ENCODE results near the gene PTOV1. TPM values are rescaled to one million over a fixed set of nuclear protein-coding genes. Genes with fewer than 3 reads are reported as not detected.
A peak's percentile ranks its signal among the peaks of the same experiment; 100 is the strongest.

Gene PTOV1
- total RNA-seq, 1 experiment from 2014 or later = 67.8 TPM

DNA sequence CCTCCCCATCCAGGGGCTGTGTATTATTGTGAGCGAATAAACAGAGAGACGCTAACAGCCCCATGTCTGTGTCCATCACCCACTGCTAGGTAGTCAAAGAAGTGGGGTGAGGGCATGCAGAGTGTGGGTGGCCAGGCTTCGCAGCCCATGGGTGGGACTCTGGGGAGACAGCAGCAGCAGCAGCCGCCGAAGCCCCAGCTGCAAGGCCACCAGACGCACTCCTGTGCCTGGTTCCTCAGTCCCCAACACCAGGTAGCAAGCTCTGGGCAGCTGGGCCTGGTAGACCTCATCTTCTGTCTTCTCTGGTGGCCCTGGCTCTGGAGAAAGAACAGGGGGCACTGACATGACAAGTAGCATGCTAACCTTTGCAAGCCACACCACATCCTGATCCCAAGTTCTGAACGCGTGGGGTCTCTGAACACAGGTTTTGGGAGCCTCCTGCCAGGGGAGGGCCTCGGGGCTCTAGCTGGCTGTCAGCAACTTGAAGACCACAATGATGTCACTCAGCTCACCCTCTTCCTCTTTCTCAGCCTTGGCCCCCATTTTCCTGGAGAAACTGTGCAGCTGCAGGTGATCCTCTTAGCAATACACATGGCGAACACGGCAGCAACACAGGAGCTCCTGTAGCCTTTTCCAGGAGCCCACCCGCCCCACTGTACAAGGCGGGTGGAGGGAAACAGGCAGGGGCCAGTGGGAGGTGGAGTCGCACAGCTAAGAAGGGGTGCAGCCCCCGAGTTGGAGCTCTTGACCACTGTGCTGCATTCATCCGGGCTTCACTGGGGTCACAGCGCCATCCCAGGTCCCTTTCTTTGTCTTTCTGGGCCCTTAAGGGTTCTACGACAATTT is 43.7 kb upstream of the PTOV1 start:
- Histone ChIP-seq H3K79me2 (ENCODE audit: low read length) (no peaks in the 10 kb centered on the region), H3K27ac (ENCODE audit: low read length) (no peak overlapping the region), H3K9me2 (replicated peaks; ENCODE audit: insufficient read depth, low read length) (no peaks in the 10 kb centered on the region), H2AFZ (ENCODE audit: low read length) (no peak overlapping the region), H3K4me2 (ENCODE audit: low read depth, low read length, poor library complexity, severe bottlenecking) (no peak overlapping the region), H3K4me3 (ENCODE audit: low read length) (no peak overlapping the region), H3K9ac (ENCODE audit: low read length) (no peak overlapping the region), H4K20me1 (ENCODE audit: insufficient read depth, low read depth, low read length) (no peaks in the 10 kb centered on the region), H3K4me1 (ENCODE audit: low read length) (peaks cover 19% of the 10 kb centered on the region), H3K27me3 (ENCODE audit: low read length) (no peaks in the 10 kb centered on the region), H3K36me3 (ENCODE audit: insufficient read depth, low read length) (0 out of 2 replicates have a peak, but pooled peaks cover 15% of the 10 kb centered on the region), H3K9me3 (ENCODE audit: low read length) (no peaks in the 10 kb centered on the region)
- DNase-seq = peak; percentile 71

DNA sequence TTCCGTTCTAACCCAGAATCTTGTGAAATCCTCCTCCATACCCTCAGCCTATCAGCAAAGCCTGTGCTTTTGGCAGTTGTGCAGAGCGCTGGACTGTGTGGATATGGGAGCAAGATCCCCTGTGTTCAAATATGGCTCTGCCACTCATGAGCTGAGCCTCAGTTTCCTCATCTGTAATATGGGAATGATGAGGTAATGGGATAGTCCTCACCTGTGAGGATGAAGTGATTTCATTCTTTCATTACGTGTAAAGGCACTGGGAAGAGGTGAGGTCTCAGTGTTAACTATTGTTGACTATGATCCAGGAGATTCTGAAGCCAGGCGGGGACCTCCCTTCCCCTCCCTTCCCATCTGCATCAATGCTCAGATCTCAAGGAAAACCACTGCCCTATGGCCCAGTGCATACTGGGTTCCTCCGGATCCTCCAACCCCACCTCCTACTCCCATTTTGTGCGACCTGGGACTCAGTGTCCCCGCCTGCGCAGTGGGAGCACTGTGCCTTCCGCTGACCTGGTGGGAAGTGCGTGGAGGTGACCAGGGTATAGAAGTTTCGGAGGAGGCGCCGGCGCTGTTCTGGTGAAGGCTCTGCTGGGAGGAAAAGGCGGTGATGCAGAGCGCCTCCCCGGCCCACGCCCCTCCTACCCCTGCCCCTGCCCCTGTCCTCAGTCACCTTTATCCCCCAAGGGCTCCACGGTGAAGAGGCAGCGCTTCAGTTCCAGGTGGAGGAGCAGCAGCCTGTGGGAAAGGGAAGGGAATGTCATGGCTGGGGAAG is 42.9 kb upstream of the PTOV1 start:
- DNase-seq = no peak
- no peaks in the 10 kb centered on the region for H3K9me3 ChIP-seq (ENCODE audit: low read length)
- no peaks in the 10 kb centered on the region for H3K79me2 ChIP-seq (ENCODE audit: low read length)
- peak overlapping the region; percentile 89 for H3K4me2 ChIP-seq (ENCODE audit: low read depth, low read length, poor library complexity, severe bottlenecking)
- peaks cover 27% of the 10 kb centered on the region for H3K4me1 ChIP-seq (ENCODE audit: low read length)
- H3K4me3 ChIP-seq (ENCODE audit: low read length) = peak overlapping the region; percentile 76; the same call in 1 of the 2 replicates
- no peak overlapping the region for H2AFZ ChIP-seq (ENCODE audit: low read length)
- no peaks in the 10 kb centered on the region for H4K20me1 ChIP-seq (ENCODE audit: insufficient read depth, low read depth, low read length)
- no peak overlapping the region for H3K27ac ChIP-seq (ENCODE audit: low read length)
- 0 out of 2 replicates have a peak, but pooled peaks cover 11% of the 10 kb centered on the region for H3K36me3 ChIP-seq (ENCODE audit: insufficient read depth, low read length)
- H3K9ac ChIP-seq (ENCODE audit: low read length) = no peak overlapping the region
- H3K27me3 ChIP-seq (ENCODE audit: low read length) = no peaks in the 10 kb centered on the region
- H3K9me2 ChIP-seq (replicated peaks; ENCODE audit: insufficient read depth, low read length) = no peaks in the 10 kb centered on the region

- no peaks in the 10 kb centered on the region for H3K9me3 ChIP-seq (ENCODE audit: low read length)
- no peaks in the 10 kb centered on the region for H3K27me3 ChIP-seq (ENCODE audit: low read length)
- H3K9me2 ChIP-seq (replicated peaks; ENCODE audit: insufficient read depth, low read length) = no peaks in the 10 kb centered on the region
- H3K79me2 ChIP-seq (ENCODE audit: low read length) = no peaks in the 10 kb centered on the region
- H3K4me2 ChIP-seq (ENCODE audit: low read depth, low read length, poor library complexity, severe bottlenecking) = peak overlapping the region; percentile 89
- H2AFZ ChIP-seq (ENCODE audit: low read length) = peak overlapping the region; percentile 61; the same call in 1 of the 2 replicates
- 0 out of 2 replicates have a peak, but pooled peaks cover 5% of the 10 kb centered on the region for H3K36me3 ChIP-seq (ENCODE audit: insufficient read depth, low read length)
- peaks cover 28% of the 10 kb centered on the region for H3K4me1 ChIP-seq (ENCODE audit: low read length)
- peak; percentile 97 for DNase-seq
- H3K4me3 ChIP-seq (ENCODE audit: low read length) = peak overlapping the region; percentile 76
- H3K9ac ChIP-seq (ENCODE audit: low read length) = peak overlapping the region; percentile 67
- H4K20me1 ChIP-seq (ENCODE audit: insufficient read depth, low read depth, low read length) = no peaks in the 10 kb centered on the region
- no peak overlapping the region for H3K27ac ChIP-seq (ENCODE audit: low read length)
These were observed 42.2 kb upstream of the PTOV1 start for GRCh38 chr19:49808711-49809159.

GRCh38 chr19:49809160-49809940 is 41.6 kb upstream of the PTOV1 start:
- Histone ChIP-seq H3K27me3 (ENCODE audit: low read length) (no peaks in the 10 kb centered on the region), H4K20me1 (ENCODE audit: insufficient read depth, low read depth, low read length) (no peaks in the 10 kb centered on the region), H3K4me2 (ENCODE audit: low read depth, low read length, poor library complexity, severe bottlenecking) (peak overlapping the region; percentile 89), H3K4me3 (ENCODE audit: low read length) (peak overlapping the region; percentile 76), H3K79me2 (ENCODE audit: low read length) (no peaks in the 10 kb centered on the region), H3K27ac (ENCODE audit: low read length) (no peak overlapping the region), H3K36me3 (ENCODE audit: insufficient read depth, low read length) (0 out of 2 replicates have a peak, but pooled peaks cover 5% of the 10 kb centered on the region), H3K9me3 (ENCODE audit: low read length) (no peaks in the 10 kb centered on the region), H3K4me1 (ENCODE audit: low read length) (peaks cover 34% of the 10 kb centered on the region), H3K9ac (ENCODE audit: low read length) (peak overlapping the region; percentile 67), H2AFZ (ENCODE audit: low read length) (peak overlapping the region; percentile 61; the same call in 1 of the 2 replicates), H3K9me2 (replicated peaks; ENCODE audit: insufficient read depth, low read length) (no peaks in the 10 kb centered on the region)
- DNase-seq = peak; percentile 75

DNA sequence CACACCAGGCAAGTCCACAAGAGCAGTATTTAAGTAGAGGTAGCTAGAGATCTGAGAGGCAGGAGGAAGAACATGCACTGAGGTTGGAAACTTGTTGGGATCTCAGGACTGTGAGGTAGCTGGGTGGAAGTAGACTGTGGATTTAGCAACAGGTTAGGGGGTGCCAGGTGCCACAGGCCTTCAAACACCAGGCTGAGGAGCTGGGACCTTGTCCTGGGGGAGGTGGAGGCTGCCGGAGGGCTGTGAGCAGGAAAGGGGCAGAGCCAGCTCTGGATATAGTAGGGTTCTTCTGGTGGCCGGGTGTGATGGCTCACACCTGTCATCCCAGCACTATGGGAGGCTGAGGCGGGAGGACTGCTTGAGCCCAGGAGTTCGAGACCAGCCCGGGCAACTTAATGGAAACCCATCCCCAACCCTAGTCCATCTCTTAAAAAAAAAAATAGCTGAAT is 41.0 kb upstream of the PTOV1 start:
- Histone ChIP-seq H4K20me1 (ENCODE audit: insufficient read depth, low read depth, low read length) (no peaks in the 10 kb centered on the region), H3K4me2 (ENCODE audit: low read depth, low read length, poor library complexity, severe bottlenecking) (peak overlapping the region; percentile 89), H2AFZ (ENCODE audit: low read length) (no peak overlapping the region), H3K27me3 (ENCODE audit: low read length) (no peaks in the 10 kb centered on the region), H3K9me2 (replicated peaks; ENCODE audit: insufficient read depth, low read length) (no peaks in the 10 kb centered on the region), H3K9me3 (ENCODE audit: low read length) (no peaks in the 10 kb centered on the region), H3K36me3 (ENCODE audit: insufficient read depth, low read length) (no peaks in the 10 kb centered on the region), H3K4me1 (ENCODE audit: low read length) (peaks cover 36% of the 10 kb centered on the region), H3K27ac (ENCODE audit: low read length) (no peak overlapping the region), H3K79me2 (ENCODE audit: low read length) (no peaks in the 10 kb centered on the region), H3K4me3 (ENCODE audit: low read length) (peak overlapping the region; percentile 76), H3K9ac (ENCODE audit: low read length) (peak overlapping the region; percentile 67)
- DNase-seq = no peak

DNA sequence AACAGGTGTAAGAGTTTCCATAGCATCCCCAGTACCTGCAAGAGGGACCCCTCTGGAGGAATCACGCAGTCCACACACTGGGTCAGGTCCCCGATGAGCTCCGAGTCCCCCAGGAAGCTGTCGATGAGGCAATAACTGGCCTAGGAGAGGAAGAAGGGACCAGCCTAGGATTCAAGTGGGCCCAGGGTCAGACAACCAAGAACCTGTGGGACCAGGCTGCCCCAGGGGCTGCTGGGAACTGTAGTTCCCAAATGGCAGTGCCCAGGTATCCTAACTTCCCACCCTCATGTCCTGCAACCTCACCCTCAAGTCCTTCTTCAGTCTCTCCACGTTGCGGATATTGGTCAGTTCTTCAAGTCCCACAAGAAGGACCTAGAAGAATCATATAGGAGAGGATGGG is 39.6 kb upstream of the PTOV1 start:
- Histone ChIP-seq H3K27me3 (ENCODE audit: low read length) (no peaks in the 10 kb centered on the region), H3K9me3 (ENCODE audit: low read length) (no peaks in the 10 kb centered on the region), H3K36me3 (ENCODE audit: insufficient read depth, low read length) (no peaks in the 10 kb centered on the region), H3K9ac (ENCODE audit: low read length) (no peak overlapping the region), H2AFZ (ENCODE audit: low read length) (no peak overlapping the region), H4K20me1 (ENCODE audit: insufficient read depth, low read depth, low read length) (no peaks in the 10 kb centered on the region), H3K4me3 (ENCODE audit: low read length) (no peak overlapping the region), H3K27ac (ENCODE audit: low read length) (no peak overlapping the region), H3K4me2 (ENCODE audit: low read depth, low read length, poor library complexity, severe bottlenecking) (no peak overlapping the region), H3K9me2 (replicated peaks; ENCODE audit: insufficient read depth, low read length) (no peaks in the 10 kb centered on the region), H3K79me2 (ENCODE audit: low read length) (no peaks in the 10 kb centered on the region), H3K4me1 (ENCODE audit: low read length) (peaks cover 36% of the 10 kb centered on the region)
- DNase-seq = no peak

DNA sequence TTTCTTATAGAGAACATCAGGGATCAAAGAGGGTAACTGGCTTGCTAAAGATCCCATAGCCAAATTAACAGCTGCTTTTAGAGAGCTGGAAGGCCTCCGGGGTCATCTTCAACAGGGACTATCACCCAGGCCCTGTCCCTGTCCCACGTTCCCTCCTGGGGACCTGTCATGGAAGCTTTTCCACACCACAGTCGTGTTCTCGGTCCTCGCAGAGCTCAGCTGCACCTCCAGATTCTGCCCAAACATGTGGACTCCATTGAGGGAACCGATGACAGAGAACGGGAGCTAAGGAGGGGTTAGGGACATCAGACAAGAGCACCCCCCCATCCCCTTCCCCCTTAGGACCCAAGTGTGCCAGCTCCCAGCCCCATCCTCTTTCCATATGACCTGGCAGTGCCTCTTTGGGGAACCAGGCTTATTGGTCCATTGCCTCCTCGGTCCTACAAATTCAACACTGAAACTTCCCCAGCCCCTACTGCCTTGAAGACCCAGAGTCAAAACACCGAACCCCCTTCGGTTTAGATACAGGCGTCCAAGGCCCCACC is 38.4 kb upstream of the PTOV1 start:
- DNase-seq = no peak
- Histone ChIP-seq H3K4me1 (ENCODE audit: low read length) (peaks cover 40% of the 10 kb centered on the region), H3K4me3 (ENCODE audit: low read length) (peak overlapping the region; percentile 65), H3K27me3 (ENCODE audit: low read length) (no peaks in the 10 kb centered on the region), H3K9me2 (replicated peaks; ENCODE audit: insufficient read depth, low read length) (no peaks in the 10 kb centered on the region), H2AFZ (ENCODE audit: low read length) (peak overlapping the region; percentile 52), H3K27ac (ENCODE audit: low read length) (no peak overlapping the region), H4K20me1 (ENCODE audit: insufficient read depth, low read depth, low read length) (no peaks in the 10 kb centered on the region), H3K9me3 (ENCODE audit: low read length) (no peaks in the 10 kb centered on the region), H3K36me3 (ENCODE audit: insufficient read depth, low read length) (no peaks in the 10 kb centered on the region), H3K79me2 (ENCODE audit: low read length) (no peaks in the 10 kb centered on the region), H3K9ac (ENCODE audit: low read length) (peak overlapping the region; percentile 64), H3K4me2 (ENCODE audit: low read depth, low read length, poor library complexity, severe bottlenecking) (peak overlapping the region; percentile 65)

Data from Karpas-422 (cell line).